NCI-H1092 treated with DMSO at 0.1 percent for 48 hours (cell line): ENCODE data around the gene WWC1.
"Not testable (repeated sequence)": the region's sequence is repeated elsewhere in the genome, so short reads cannot be mapped to it uniquely, and the experiment has no call there.

Experiments
- DNase-seq: peaks from one replicate; lab custom pipeline; 2025; lab: John Stamatoyannopoulos, UW

The WWC1 gene

DNA sequence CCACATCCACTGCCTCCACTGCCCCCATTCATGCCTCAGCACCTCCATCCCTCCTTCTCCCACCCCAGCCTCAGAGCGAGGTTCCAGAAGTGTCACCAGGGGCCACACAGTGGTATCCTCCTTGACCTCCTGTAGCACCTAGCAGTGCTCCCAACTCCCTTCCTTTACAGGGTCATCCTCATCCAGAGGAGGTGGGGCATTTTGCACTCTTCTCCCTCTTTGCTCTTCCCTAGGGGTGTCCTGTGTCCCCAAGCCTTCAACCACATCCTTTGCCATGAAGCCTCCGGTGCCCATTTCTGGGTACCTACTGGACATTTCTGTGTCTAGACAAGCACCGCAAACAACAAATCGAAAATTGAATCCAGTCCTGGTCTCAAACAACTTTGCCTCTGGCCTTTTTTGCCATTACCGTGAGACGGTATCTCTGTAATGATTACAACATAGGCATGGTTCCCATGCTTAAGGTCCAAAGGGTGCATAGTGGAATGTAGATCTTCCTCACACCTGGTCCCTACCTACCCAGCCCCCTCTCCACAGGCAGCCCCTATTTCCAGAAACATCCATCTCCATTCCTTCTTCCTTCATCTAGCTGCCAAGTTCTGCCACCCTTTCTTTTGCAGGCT is 17.6 kb downstream of the WWC1 start:
- DNase-seq: no peak

DNA sequence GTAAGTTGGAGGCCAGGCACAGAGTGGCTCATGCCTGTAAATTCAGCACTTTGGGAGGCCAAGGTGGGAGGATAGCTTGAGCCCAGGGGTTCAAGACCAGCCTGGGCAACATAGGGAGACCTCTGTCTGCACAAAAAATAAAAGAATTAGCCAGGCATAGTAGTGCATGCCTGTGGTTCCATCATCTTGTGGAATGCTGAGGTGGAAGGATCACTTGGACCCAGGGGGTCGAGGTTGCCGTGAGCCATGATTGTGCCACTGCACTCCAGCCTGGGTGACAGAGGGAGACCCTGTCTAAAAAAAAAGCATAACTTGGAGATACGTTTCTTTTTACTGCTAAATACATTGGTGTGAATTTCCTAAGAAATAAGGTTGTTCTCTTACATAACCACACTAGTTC is 19.1 kb downstream of the WWC1 start:
- not testable (repeated sequence) for DNase-seq

DNA sequence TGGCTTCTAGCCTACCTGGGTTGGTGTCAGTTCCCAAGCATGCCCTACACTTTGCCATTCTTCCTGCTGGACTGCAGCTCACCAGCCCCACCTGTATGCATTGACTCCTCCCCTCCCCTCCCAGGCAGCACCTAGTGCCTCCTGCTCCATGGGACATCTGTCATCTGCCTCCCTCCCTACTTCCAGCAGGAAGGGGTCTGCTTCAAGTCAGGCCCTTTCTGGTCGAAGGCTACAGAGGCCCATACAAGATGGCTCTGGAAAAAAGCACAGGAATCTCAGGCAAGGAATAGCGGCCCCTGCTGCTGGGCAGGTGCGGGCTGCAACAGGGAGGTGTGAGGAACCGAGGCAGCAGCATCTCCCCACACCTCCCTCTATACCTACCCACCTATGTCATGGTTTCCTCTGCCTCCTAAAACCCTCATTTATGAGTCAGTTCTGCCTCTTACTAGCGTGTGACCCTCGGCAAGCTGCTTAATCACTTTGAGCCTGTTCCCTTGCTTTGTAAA is 19.7 kb downstream of the WWC1 start:
- DNase-seq: no peak

DNA sequence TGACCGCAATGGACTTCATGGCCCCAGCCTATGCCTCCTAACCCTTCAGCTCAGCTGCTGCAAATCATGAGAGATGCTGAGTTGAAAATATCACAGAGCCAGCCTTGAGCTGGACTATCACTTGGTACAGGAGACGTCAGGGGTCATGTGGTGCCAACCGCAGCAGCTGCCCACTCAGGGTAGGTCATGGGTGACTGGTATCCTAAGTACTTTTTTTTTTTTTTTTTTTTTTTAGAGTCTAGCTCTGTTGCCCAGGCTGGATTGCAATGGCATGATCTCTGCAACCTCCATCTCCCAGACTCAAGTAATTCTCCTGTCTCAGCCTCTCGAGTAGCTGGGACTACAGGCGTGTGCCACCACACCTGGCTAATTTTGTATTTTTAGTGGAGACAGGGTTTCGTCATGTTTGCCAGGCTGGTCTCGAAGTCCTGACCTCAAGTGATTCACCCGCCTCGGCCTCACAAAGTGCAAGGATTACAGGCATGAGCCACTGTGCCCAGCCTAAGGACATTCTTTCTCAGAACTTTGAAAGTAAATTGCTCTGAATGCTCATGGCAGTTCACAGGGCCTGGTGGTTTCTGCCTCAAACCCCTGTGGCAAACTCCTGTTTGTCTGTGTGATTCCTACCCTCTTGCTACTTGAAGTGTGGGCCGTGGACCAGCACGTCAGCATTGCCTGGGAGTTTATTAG is 21.3 kb downstream of the WWC1 start:
- no peak for DNase-seq

DNA sequence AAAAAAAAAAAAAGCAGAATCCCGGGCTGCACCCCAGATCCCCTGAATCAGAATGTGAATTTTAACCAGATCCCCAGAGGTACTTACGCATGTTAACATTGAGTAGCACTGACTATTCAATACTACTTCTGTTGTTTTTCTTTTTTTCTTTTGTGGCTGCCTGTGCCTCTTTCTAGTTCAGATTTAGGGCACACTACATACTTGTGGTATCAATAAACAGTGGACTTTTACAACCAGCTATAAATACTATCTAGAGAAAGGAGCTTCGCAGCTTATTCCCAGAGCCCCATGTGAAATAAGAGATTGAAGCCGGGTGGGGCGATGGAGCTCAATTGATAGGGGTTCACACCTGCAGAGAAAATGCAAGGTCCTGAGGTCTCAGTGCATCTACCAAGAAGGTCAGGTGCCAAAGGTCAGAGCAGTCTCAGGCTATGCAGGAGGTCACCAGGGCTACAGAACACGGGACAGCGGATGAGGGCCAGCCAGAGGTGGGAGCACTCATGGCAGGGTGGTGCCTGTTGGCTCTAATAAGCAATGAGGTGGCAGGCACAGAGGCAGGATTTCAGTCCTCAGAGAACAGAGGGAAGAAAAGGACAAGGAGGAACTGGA is 22.3 kb downstream of the WWC1 start:
- no peak for DNase-seq

DNA sequence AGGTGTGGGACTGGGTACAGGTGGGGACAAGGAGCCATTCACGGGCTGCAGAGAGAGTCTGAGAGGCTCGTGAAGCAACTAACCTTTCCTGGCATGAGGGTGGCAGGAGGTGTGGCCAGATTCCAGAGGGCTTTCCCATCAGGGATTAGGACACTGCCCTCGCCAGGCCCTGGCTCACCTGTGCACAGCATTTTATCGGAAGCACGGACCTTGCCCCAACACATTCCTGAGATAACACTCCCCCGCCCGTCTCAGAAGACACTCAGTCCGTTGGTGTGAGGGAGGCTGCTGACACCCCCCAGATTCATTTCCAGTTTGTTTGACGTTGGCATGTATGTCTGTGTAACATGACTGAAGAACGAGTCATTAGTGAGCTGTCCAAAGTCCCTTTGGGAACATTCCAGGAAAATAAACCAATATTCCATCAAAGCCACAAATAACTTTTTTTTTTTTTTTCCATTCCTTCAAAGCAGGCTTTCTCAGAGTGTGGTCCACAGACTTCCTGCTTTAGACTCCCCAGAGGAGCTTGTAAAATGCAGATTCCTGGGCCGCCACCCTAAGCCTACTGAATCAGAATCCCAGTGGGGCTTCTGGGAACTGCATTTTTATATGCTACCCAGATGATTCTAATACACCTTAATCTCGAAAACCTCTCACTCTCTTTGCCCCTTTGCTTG is 23.4 kb downstream of the WWC1 start:
- no peak for DNase-seq

DNA sequence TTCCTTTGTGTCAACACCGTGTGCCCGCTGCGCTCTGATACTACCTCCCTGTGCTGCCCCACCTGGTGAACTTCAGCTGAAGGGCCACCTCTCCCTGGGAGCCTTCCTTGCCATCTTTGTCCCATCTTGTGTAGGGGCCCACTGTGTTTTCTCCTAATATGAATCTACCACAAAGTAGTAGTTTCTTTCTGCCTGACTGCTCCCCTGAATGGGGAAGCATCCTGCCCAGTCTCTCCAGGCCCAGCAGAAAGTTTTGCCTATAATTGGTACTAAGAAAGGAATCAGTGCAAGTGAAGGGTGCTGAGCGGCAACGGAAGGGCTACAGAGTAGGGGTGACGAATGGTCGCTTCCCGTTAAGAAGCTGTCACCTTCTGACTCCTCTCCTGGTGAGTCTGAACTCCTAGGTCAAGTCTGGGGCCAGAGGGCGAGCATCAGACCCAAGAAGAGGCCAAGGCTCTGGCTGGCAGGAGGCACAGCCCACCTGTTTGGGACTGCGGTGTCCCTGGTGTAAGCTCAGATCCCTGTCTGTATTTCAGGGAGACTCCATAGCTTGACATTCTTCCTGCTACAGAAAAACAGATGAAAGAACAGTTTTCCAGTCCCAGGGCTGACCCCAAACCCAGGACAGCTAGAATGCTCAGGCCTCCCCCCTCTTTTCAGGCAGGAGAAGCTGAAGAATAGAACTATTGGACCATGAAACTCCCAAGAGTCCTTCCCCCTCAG is 24.1 kb downstream of the WWC1 start:
- no peak for DNase-seq

DNA sequence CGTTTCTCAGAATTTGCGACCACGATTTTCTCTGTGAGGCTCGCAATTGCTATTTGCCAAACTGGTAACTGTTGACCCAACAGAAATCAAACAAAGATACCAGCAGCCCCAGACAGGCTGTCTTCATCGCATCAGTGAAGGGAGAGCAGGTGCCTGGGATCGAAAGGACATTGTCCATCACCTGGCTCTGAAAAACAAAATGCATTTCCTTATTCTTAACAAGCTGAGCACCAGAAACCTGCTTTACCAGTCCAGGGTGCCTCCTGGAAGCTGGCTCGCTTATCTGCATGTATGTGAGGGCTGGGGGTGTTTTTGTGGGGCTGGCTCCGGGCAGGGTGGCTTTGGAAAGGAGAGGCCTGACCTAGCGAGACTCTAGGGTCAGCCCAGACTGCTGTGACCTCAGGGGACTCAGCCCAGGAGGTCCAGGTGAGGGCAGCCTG is 24.7 kb downstream of the WWC1 start:
- peak; percentile 56 for DNase-seq

DNA sequence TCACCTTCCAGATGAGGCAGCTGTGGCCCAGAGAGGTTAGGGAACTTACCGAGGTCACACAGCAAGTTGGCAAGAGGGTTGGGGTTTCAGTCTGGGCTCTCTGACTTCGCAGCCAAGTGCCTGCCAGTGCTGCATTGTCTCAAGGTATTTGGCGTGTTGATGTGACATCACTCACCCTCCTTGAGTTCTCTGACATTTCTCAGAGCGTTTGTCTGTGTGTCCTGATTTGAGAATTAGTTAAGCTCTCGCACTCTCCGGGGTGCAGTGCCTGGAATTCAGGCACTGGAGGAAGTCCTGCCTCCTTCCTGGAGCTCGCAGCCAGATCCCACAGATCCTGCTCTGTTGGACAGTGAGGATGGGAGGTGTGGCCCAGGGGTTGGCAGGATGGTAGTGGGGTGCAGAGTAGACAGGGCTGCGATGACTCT is 25.7 kb downstream of the WWC1 start:
- no peak for DNase-seq

DNA sequence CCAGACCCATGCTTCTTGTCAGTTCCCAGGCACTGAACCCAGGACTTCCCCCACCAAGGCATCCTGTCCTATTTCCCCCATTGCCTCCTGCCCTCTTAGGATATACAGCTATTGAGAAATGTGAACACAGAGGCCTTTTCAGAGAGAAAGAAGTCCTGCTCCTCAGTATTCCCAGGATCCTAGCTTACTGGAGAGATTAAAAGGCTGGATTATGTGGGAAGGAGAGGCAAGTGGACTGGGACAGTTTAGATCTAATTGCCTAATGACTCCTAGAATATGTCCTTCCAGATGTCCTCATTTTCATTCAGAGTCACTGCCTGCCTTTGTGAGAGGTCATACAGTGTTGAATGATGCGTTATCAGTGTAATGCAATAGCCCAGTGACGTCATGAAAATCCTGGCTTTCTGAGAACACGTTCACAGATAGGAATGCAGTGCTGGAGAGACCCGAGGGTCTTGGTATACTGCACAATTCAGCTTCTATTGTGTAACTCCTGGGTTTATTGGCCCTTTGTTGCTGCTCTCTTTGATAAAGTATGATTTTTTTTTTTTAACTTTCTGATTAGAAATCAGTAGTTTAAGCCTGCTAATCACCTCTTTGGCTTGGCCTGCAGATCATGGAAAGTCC is 26.2 kb downstream of the WWC1 start:
- peak; percentile 21 for DNase-seq

DNA sequence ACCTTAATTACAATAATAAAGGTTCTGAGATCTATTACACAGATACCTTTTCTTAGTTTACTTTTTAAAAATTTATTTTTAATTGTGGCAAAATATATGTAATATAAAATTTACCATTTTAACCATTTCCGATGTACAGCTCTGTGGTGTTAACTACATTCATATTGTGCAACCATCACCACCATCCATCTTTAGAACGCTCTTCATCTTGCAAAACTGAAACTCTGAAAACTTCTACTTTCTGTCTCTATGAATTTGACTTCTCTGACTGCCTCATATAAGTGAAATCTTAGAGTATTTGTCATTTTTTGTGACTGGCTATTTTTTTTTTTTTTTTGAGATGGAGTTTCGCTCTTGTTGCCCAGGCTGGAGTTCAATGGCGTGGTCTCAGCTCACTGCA is 26.8 kb downstream of the WWC1 start:
- no peak for DNase-seq

DNA sequence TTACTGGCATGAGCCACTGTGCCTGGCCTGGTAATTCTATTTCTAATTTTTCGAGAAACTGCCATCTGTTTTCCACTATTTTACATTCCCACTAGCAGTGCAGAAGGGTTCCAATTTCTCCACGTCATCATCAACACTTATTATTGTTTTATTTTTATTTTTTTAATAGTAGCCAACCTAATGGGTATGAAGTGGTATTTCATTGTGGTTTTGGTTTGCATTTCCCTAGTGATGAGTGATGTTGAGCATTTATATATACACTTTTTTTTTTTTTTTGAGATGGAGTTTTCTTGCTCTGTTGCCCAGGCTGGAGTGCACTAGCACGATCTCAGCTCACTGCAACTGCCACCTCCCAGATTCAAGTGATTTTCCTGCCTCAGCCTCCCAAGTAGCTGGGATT is 28.3 kb downstream of the WWC1 start:
- DNase-seq: no peak

DNA sequence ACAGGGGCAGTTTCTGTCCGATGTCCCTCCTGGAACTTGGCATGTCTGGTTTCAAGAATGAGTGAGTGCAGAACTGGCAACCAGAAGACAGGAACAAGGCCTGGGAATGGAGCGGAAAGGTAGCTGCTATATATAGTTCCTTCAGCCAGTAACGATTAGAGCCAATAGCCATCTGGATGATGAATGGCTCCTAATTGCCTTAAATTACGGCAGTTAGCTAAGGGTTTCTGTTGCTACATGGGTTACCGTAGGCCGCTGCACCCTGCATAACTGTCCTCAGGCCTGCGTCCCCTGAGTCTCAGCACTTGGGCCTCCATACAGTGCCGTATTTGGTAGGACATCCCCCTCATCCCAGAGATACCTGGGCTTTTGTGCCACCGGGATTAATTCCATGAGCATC is 29.4 kb downstream of the WWC1 start:
- no peak for DNase-seq

DNA sequence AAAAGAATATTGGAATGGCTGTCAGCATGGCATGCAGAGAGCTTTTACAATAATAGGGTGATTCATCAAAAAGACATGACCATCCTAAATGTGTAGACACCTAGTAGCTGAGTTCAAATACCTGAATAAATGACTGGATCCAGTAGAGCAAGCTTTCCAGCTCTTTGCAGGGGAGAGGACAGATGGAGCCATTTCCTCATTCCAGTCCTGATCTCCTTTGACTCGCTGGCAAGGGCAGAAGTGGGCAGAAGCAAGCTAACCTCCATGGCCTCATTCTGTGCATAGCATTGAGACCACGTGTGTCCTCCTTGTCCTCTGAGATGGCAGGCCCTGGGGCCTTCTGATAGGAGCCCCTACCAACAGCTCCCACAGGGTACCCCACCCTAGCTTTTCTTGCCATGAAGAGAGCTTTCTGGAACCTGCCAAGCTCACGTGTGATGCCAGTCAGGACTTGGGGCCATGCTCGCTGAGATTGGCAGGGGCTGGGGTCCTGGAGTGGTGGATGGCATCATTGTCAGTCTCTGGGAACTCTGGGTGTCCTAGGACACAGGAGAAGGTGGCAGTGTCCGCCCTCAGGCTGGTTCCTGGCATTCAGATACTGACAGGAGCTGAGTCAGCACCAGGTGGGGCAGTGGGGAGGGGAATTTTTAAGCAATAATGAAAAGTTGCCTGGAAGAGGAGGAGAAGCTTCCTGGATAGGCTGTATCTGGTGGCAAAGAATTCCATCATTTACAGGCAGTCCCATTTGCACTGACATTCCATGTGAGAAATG is 33.6 kb downstream of the WWC1 start:
- DNase-seq: no peak

DNA sequence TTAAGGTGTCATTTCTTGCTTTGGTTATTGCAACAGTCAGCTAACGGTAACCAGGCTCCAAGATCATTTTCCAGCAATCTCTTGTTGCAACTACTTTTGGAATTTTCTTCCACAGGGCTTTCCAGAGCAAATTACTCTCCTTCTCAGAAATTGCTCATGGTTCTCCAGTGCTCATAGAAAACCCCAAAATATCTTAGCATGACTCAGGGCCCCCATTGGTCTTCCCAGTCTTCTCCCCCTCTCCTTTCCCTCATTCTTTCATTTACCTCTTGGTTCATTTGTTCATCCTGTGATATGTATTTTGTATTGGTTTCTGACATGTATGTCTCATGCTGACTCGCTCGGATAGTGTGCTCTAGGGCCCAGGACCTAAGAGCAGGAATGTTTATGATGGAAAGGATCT is 35.6 kb downstream of the WWC1 start:
- DNase-seq: no peak

DNA sequence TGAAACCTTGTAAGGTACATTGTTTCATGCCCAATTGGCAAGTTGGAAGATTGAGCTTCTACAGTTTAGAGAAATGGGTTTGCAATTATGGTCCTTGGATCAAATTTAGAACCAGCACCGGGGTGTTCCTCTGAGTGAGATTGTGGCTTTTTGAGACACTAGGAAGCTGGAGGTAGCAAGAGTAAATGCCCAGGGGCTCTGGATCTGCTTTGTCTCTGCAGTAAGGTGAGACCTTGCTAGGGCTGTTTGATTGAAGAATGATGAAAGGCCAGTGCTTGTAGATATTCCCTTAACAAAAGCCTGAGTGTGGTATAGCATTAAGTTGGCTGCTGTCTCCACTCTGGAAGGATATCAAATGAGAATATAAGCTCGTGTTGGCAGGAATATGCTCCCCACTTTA is 36.0 kb downstream of the WWC1 start:
- DNase-seq: no peak

DNA sequence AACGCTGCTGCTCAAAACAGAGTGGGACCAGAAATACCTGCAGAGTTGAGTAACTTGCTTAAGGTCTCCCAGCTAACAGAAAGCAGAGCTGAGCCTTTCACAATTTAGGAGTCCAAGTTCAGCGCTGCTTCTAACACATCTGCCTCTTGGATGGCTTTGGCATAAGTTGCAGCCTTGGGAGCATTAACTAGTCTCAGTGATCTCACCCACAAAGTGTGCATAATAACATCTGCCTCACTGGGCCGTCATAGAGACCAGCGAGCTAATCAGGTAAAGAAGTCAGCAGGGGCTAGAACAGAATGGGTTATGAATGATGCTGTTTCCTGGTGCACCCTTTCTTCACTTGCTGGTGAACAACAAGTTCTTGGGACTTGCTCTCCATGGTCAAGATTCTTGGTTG is 36.5 kb downstream of the WWC1 start:
- no peak for DNase-seq

DNA sequence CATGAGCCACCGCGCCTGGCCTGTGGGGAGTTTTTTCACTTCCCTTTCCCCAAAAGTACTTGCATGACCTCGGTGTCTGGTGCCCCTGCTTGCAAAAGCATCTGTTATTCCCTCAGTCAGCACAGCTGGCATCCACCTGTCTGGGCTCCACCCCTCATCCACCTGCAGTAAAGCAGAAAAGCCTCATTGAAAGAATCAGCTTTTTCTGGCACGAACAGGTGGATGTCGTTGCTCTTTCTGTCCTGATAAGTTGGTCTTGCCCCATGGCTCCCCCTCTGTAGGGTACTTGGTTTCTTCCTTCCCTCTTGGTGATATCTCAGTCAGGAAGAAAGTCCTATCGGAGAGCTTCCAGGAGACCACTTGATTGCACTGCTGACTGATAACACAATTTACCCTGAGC is 37.4 kb downstream of the WWC1 start:
- DNase-seq: peak; percentile 15

DNA sequence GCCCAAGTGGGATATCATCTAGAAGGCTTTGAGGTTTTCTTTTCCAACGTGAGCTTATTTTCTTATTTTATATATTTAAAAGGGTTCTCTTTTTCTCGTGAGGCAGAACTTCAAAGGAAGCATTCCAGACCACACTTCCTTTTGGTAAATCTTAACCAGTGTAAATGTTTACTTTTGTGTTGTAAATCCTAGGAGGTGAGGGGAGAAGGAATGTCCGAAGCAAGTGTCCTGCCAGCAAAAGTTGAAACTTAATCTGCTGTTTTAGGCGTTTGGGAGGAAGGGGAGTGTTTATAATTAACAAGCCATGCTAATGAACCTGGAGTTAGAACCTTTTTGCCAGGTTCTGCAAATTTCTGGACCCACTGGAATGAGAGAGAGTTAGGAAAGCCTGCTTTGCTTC is 37.9 kb downstream of the WWC1 start:
- DNase-seq: no peak

DNA sequence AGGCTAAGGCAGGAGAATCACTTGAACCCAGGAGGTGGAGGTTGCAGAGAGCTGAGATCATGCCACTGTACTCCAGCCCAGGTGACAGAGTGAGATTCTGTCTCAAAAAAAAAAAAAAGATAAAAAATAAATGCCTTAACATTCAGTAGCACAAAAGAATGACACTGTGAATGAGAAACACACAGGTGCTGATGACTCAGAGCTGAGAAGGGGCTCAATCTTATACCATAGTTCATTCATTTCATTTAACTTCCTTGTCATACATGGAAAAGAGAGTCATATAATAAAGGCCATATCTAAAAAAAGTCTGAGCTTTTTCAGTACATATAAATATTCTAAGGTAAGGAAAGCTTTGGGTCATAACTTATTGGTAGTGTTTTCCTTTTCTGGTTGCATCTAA is 40.6 kb downstream of the WWC1 start:
- DNase-seq: no peak

DNA sequence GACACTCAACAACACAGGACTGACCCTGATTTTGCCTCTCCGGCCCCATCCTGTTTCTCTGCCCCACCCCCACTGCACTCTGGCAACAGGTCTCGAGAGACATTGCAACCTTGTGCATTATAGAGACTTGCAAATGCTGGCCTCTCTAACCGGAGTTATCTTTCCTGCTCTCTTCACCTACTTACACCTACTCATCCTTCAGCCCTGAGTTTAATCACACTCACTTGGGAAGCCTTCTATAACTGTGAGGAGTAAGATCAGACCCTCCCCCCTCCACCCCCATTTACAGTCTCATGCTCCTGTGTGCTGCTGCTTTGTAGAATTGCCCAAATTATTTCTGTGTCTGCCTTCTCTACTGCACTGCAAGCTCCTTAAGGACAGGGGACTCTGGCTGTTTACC is 42.8 kb downstream of the WWC1 start:
- no peak for DNase-seq
